SK-N-SH (cell line): ENCODE measurements around the gene GNS.

Source experiments
- CTCF ChIP-seq: fragments of 200-600 bp; sonication (generic); IDR thresholded peaks from 2 replicates; pipeline ENCODE4 v1.6.1; 2017; ENCODE audit warnings: antibody characterized with exemption, mild to moderate bottlenecking, moderate library complexity
- EZH2phosphoT487 ChIP-seq: fragments of 200-600 bp; sonication (generic); IDR thresholded peaks from 2 replicates; pipeline ENCODE4 v1.6.1; 2017; ENCODE audit warnings: low read depth, mixed run types, mild to moderate bottlenecking, antibody characterized with exemption, moderate library complexity, borderline replicate concordance
- FOXM1 ChIP-seq: IDR thresholded peaks from 2 replicates; pipeline ENCODE4 v1.4.0; 2012; ENCODE audit warnings: low read depth, mild to moderate bottlenecking
- GABPA ChIP-seq: IDR thresholded peaks from 2 replicates; pipeline ENCODE4 v1.4.0; 2012; ENCODE audit warnings: low read depth, mild to moderate bottlenecking
- GATA2 ChIP-seq: sonication (generic); formaldehyde crosslinking; IDR thresholded peaks from 2 replicates; pipeline ENCODE4 v1.5.0; 2020; ENCODE audit warnings: mild to moderate bottlenecking, missing genetic modification reagents
- JUND ChIP-seq: IDR thresholded peaks from 2 replicates; pipeline ENCODE4 v1.4.0; 2012
- MXI1 ChIP-seq: IDR thresholded peaks from 2 replicates; pipeline ENCODE4 v1.6.1; 2012; ENCODE audit warnings: mild to moderate bottlenecking, low read depth, low read length, improper control_type of control experiment
- RXRA ChIP-seq: IDR thresholded peaks from 2 replicates; pipeline ENCODE4 v1.4.0; 2012; ENCODE audit warnings: low read depth, mild to moderate bottlenecking, borderline replicate concordance
- TCF12 ChIP-seq: IDR thresholded peaks from 2 replicates; pipeline ENCODE4 v1.4.0; 2012

DNA sequence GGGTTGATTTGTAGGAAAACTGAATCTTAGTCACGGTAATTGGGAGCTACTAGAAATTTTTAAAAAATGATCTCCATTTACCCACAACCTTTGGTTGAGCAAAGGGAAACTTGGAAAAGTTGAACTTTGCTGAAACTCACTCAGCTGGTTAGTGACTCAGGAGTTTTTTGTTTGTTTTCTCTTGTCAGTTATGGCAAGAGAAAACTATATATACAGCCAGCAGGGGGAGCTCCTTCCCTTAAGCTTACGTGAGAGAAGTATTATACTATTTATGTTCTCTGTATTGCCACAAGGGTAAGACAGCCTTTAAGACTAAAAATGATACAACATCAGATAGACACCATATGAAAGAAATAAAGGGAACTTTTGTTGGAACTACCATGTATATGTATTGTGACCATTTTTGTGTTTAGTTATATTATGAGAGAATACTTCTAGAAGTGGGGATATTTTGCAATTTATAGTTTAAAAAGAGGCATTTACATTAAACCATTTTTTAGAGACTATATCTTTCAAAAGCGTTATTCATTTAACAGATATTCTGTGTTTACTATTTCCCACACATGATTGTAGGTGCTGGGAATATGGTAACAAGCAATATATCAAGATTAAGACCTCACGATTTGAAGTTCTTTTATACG lies 37.1 kb upstream of the GNS start:
- TF ChIP-seq RXRA = no peak
- peak; percentile 91 for TF ChIP-seq CTCF
- no peak for TF ChIP-seq EZH2phosphoT487
- TF ChIP-seq FOXM1 = no peak
- no peak for TF ChIP-seq TCF12
- TF ChIP-seq GABPA = no peak
- TF ChIP-seq JUND = no peak
- TF ChIP-seq MXI1 = no peak
- no peak for TF ChIP-seq GATA2
